Measurements from ENCODE around the gene PAX8.

The PAX8 gene

GRCh38 chr2:113200236-113200635, 78.5 kb downstream of the PAX8 start:
- H3K36me3 ChIP-seq (ENCODE audit: control insufficient read depth in 2 of 2, insufficient read depth in 1 of 2, low read length in 2 of 2): no peaks in the 10 kb centered on the region
- H3K4me3 ChIP-seq (ENCODE audit: low read depth, low read length): no peak overlapping the region
- POLR2A ChIA-PET: no interaction called here

GRCh38 chr2:113198790-113199612, 79.7 kb downstream of the PAX8 start:
- Histone ChIP-seq H3K27ac (ENCODE audit: extremely low read depth, low read depth, low read length) (peak overlapping the region; percentile 66; the same call in 1 of the 2 replicates), H3K4me1 (ENCODE audit: control insufficient read depth, insufficient read depth, low read length) (no peaks in the 10 kb centered on the region), H3K9me3 (ENCODE audit: control insufficient read depth, insufficient read depth, low read depth, low read length) (no peaks in the 10 kb centered on the region), H3K4me3 (ENCODE audit: low read depth, low read length) (peak overlapping the region; percentile 75), H3K36me3 (ENCODE audit: control insufficient read depth in 2 of 2, insufficient read depth in 1 of 2, low read length in 2 of 2) (no peaks in the 10 kb centered on the region)
- CTCF ChIA-PET: interaction anchor here (0.5 to 11.8 kb wide), 58 partner anchors 8 to 567 kb away, joined by 3 to 177 read pairs (median 4); partner anchors contain the start of genes IL36RN and PAX8
- POLR2A ChIA-PET: interaction anchor here (0.9 to 1.2 kb wide), 3 partner anchors 41 to 58 kb away, joined by 3 to 4 read pairs (median 3); no protein-coding TSS in a partner anchor
- TF ChIP-seq SALL2 (tag by site-specific recombination; IDR thresholded peaks at IDR 0.05; ENCODE audit: borderline replicate concordance) (no peak), AEBP2 (tag by site-specific recombination; IDR thresholded peaks at IDR 0.05; ENCODE audit: borderline replicate concordance) (no peak), ZNF610 (tag by site-specific recombination; IDR thresholded peaks at IDR 0.05; ENCODE audit: borderline replicate concordance) (peak; percentile 96), ZNF223 (tag by site-specific recombination; IDR thresholded peaks at IDR 0.05) (no peak), ZNF76 (tag by site-specific recombination; IDR thresholded peaks at IDR 0.05; ENCODE audit: borderline replicate concordance, low read depth) (no peak; the same call in 1 of the 2 replicates), ZNF366 (tag by site-specific recombination; conservative IDR thresholded peaks at IDR 0.05) (no peak), ZNF670 (tag by site-specific recombination; IDR thresholded peaks at IDR 0.05; ENCODE audit: low read depth) (no peak), KLF16 (tag by site-specific recombination; IDR thresholded peaks at IDR 0.05) (peak; percentile 71; the same call in 1 of the 2 replicates), ZNF24 (tag by site-specific recombination; IDR thresholded peaks at IDR 0.05) (no peak), ZNF132 (tag by site-specific recombination; IDR thresholded peaks at IDR 0.05; ENCODE audit: borderline replicate concordance) (no peak), GLIS2 (tag by site-specific recombination; IDR thresholded peaks at IDR 0.05) (peak; percentile 53; the same call in 1 of the 2 replicates), ZNF302 (tag by site-specific recombination; IDR thresholded peaks at IDR 0.05; ENCODE audit: low read depth) (no peak), ZBTB21 (tag by site-specific recombination; IDR thresholded peaks at IDR 0.05) (no peak), ATF2 (tag by site-specific recombination; IDR thresholded peaks at IDR 0.05; ENCODE audit: low read depth) (no peak), ZNF548 (tag by site-specific recombination; IDR thresholded peaks at IDR 0.05) (no peak), YY2 (tag by site-specific recombination; IDR thresholded peaks at IDR 0.05) (no peak), KLF7 (tag by site-specific recombination; IDR thresholded peaks at IDR 0.05; ENCODE audit: borderline replicate concordance) (no peak), ZNF785 (tag by site-specific recombination; IDR thresholded peaks at IDR 0.05) (no peak), RBAK (tag by site-specific recombination; IDR thresholded peaks at IDR 0.05) (no peak), GLI2 (tag by site-specific recombination; IDR thresholded peaks at IDR 0.05; ENCODE audit: borderline replicate concordance, low read depth) (no peak), ZBTB6 (tag by site-specific recombination; IDR thresholded peaks at IDR 0.05) (no peak), WT1 (tag by site-specific recombination; IDR thresholded peaks at IDR 0.05) (no peak)

More at GRCh38 chr2:113200236-113200635, 78.5 kb downstream of the PAX8 start:
- Histone ChIP-seq H3K9me3 (ENCODE audit: control insufficient read depth, insufficient read depth, low read depth, low read length) (no peaks in the 10 kb centered on the region), H3K4me1 (ENCODE audit: control insufficient read depth, insufficient read depth, low read length) (no peaks in the 10 kb centered on the region), H3K27ac (ENCODE audit: extremely low read depth, low read depth, low read length) (no peak overlapping the region)
- TF ChIP-seq ZNF248 (tag by site-specific recombination; IDR thresholded peaks at IDR 0.05): no peak
- TF ChIP-seq ZNF140 (tag by site-specific recombination; IDR thresholded peaks at IDR 0.05): no peak
- no peak for TF ChIP-seq PRDM4 (tag by site-specific recombination; IDR thresholded peaks at IDR 0.05)
- no peak for TF ChIP-seq ZNF777 (tag by site-specific recombination; IDR thresholded peaks at IDR 0.05; ENCODE audit: borderline replicate concordance)
- no peak for TF ChIP-seq ZBTB8A (tag by site-specific recombination; IDR thresholded peaks at IDR 0.05)
- no peak for TF ChIP-seq IKZF3 (tag by site-specific recombination; IDR thresholded peaks at IDR 0.05)
- CTCF ChIA-PET: interaction anchor here (0.7 to 11.8 kb wide), 11 partner anchors 12 to 190 kb away, joined by 3 to 177 read pairs (median 10); no protein-coding TSS in a partner anchor
